H1 (cell line): ENCODE results near the gene SSNA1. TPM values are rescaled to one million over a fixed set of nuclear protein-coding genes. Genes with fewer than 3 reads are reported as not detected.
A peak's percentile ranks its signal among the peaks of the same experiment; 100 is the strongest.

Experiments
- CTCF ChIA-PET: fragments of 300-600 bp; sonication (Branson Sonifier 250); formaldehyde crosslinking; loops from one replicate; lab custom pipeline; 2021; ENCODE audit not compliant: partially characterized antibody; lab: Charles Lee
- POLR2A ChIA-PET: fragments of 300-600 bp; sonication (Branson Sonifier 250); formaldehyde crosslinking; loops from one replicate; lab custom pipeline; 2021; ENCODE audit warnings: inconsistent platforms; ENCODE audit not compliant: partially characterized antibody; lab: Charles Lee
- DNase-seq, 2 experiments: peaks; one replicate each; pipeline versions ENCODE4 v3.0.0 to v3.0.0-alpha.2; 2010 to 2022; ENCODE audit warnings: low spot score in 2 of 2, low read depth in 1 of 2, mixed read lengths in 1 of 2
- FAIRE-seq: peaks from 2 replicates; lab custom pipeline; 2011; peaks lifted over from hg19 to GRCh38; lab: Jason Lieb, UNC
- H2AFZ ChIP-seq: 2 replicates; pipeline ENCODE4 v1.8.1; 2012; ENCODE audit warnings: low read length, inconsistent platforms
- H2AK5ac ChIP-seq: 2 replicates; pipeline ENCODE4 v1.6.1; 2013; ENCODE audit warnings: low read depth, low read length
- H2BK120ac ChIP-seq: replicated peaks from 2 replicates; pipeline ENCODE3; 2013; ENCODE audit warnings: low read depth, low read length, inconsistent platforms
- H2BK12ac ChIP-seq: 2 replicates; pipeline ENCODE4 v1.6.1; 2013; ENCODE audit warnings: low read depth, low read length
- H2BK15ac ChIP-seq: 2 replicates; pipeline ENCODE4 v1.6.1; 2013; ENCODE audit warnings: low read length
- H2BK20ac ChIP-seq: 2 replicates; pipeline ENCODE4 v1.6.1; 2013; ENCODE audit warnings: low read length
- H2BK5ac ChIP-seq: 2 replicates; pipeline ENCODE4 v1.6.1; 2013; ENCODE audit warnings: low read depth, low read length
- H3K14ac ChIP-seq: 2 replicates; pipeline ENCODE4 v1.6.1; 2013; ENCODE audit warnings: inconsistent platforms; ENCODE audit not compliant: insufficient read length
- H3K18ac ChIP-seq: 2 replicates; pipeline ENCODE4 v1.6.1; 2013; ENCODE audit warnings: low read length; ENCODE audit errors: extremely low read depth
- H3K23ac ChIP-seq: 2 replicates; pipeline ENCODE4 v1.6.1; 2013; ENCODE audit warnings: inconsistent platforms; ENCODE audit not compliant: insufficient read length
- H3K23me2 ChIP-seq: 2 replicates; pipeline ENCODE4 v1.6.1; 2013; ENCODE audit warnings: low read depth, low read length
- H3K27ac ChIP-seq: 2 replicates; pipeline ENCODE4 v1.6.1; 2011; ENCODE audit warnings: low read depth, low read length, inconsistent platforms
- H3K27me3 ChIP-seq, 4 experiments: replicated peaks in 1 of 4; 1 replicate in 1 of 4; 2 replicates in 3 of 4; pipeline versions ENCODE4 v1.6.1 to v1.8.1; 2011 to 2013; ENCODE audit warnings: low read length in 3 of 4, mild to moderate bottlenecking in 3 of 4, inconsistent platforms in 2 of 4, mixed read lengths in 2 of 4, moderate library complexity in 1 of 4; ENCODE audit not compliant: control insufficient read depth in 3 of 4, insufficient read depth in 3 of 4; ENCODE audit errors: extremely low read depth in 1 of 4
- H3K36me3 ChIP-seq, 4 experiments: 2 replicates each; pipeline versions ENCODE4 v1.6.1 to v1.8.1; 2011 to 2013; ENCODE audit warnings: mild to moderate bottlenecking in 4 of 4, low read length in 3 of 4, moderate library complexity in 2 of 4, control low read depth in 1 of 4, inconsistent platforms in 1 of 4; ENCODE audit not compliant: insufficient read depth in 4 of 4, control insufficient read depth in 2 of 4
- H3K4ac ChIP-seq: replicated peaks from 2 replicates; pipeline ENCODE3; 2013; ENCODE audit warnings: low read length, low read depth, mixed read lengths, inconsistent platforms; ENCODE audit not compliant: insufficient read length
- H3K4me1 ChIP-seq, 4 experiments: replicated peaks in 1 of 4; 1 replicate in 1 of 4; 2 replicates in 3 of 4; pipeline versions ENCODE4 v1.6.1 to v1.8.1; 2011 to 2013; ENCODE audit warnings: low read length in 3 of 4, inconsistent platforms in 2 of 4, mixed read lengths in 1 of 4; ENCODE audit not compliant: insufficient read depth in 4 of 4, control insufficient read depth in 3 of 4
- H3K4me2 ChIP-seq, 2 experiments: 2 replicates each; pipeline versions ENCODE4 v1.6.1 to v1.8.1; 2011 to 2013; ENCODE audit warnings: low read depth in 2 of 2, low read length in 2 of 2, control low read depth in 1 of 2, inconsistent platforms in 1 of 2, mild to moderate bottlenecking in 1 of 2; ENCODE audit not compliant: insufficient read depth in 1 of 2
- H3K4me3 ChIP-seq, 4 experiments: fragments of 200-600, 300-600 bp in 1 of 4; sonication (generic), shearing (Covaris generic), sonication (Bioruptor Twin) in 1 of 4; 2 replicates each; pipeline versions ENCODE4 v1.5.1 to v1.8.1; 2011 to 2016; ENCODE audit warnings: low read length in 4 of 4, low read depth in 3 of 4, control low read depth in 2 of 4, inconsistent platforms in 2 of 4, mild to moderate bottlenecking in 2 of 4, mixed read lengths in 1 of 4, moderate library complexity in 1 of 4; ENCODE audit not compliant: insufficient read depth in 2 of 4; ENCODE audit errors: extremely low read depth in 1 of 4
- H3K56ac ChIP-seq: replicated peaks from 2 replicates; pipeline ENCODE3; 2013; ENCODE audit warnings: low read depth, mild to moderate bottlenecking, mixed read lengths, low read length, inconsistent platforms; ENCODE audit not compliant: insufficient read length
- H3K79me1 ChIP-seq: 2 replicates; pipeline ENCODE4 v1.6.1; 2013; ENCODE audit warnings: low read depth, low read length, control low read depth
- H3K79me2 ChIP-seq, 2 experiments: 2 replicates each; pipeline versions ENCODE4 v1.6.1 to v1.8.1; 2012 to 2013; ENCODE audit warnings: low read length in 2 of 2, mild to moderate bottlenecking in 2 of 2, inconsistent platforms in 1 of 2; ENCODE audit not compliant: insufficient read depth in 2 of 2, control insufficient read depth in 1 of 2
- H3K9ac ChIP-seq, 4 experiments: replicated peaks in 1 of 4; 1 replicate in 1 of 4; 2 replicates in 3 of 4; pipeline versions ENCODE4 v1.6.1 to v1.8.1; 2011 to 2013; ENCODE audit warnings: low read depth in 3 of 4, low read length in 3 of 4, control low read depth in 2 of 4, mild to moderate bottlenecking in 2 of 4, moderate library complexity in 2 of 4, inconsistent platforms in 1 of 4; ENCODE audit errors: extremely low read depth in 1 of 4
- H3K9me3 ChIP-seq, 2 experiments: 2 replicates each; pipeline versions ENCODE4 v1.6.1 to v1.8.1; 2012 to 2013; ENCODE audit warnings: mild to moderate bottlenecking in 2 of 2, moderate library complexity in 2 of 2, control low read depth in 1 of 2, inconsistent platforms in 1 of 2, low read depth in 1 of 2, low read length in 1 of 2, mixed read lengths in 1 of 2; ENCODE audit not compliant: insufficient read depth in 2 of 2
- H4K20me1 ChIP-seq, 2 experiments: replicated peaks in 1 of 2; 2 replicates each; pipeline versions ENCODE3 to v1.8.1; 2011 to 2013; ENCODE audit warnings: inconsistent platforms in 2 of 2, low read length in 2 of 2, mild to moderate bottlenecking in 1 of 2; ENCODE audit not compliant: insufficient read depth in 2 of 2, control insufficient read depth in 1 of 2
- H4K5ac ChIP-seq: 2 replicates; pipeline ENCODE4 v1.6.1; 2013; ENCODE audit warnings: low read length, low read depth, mixed read lengths, inconsistent platforms; ENCODE audit not compliant: insufficient read length
- H4K8ac ChIP-seq: 2 replicates; pipeline ENCODE4 v1.8.0; 2013; ENCODE audit warnings: mild to moderate bottlenecking, moderate library complexity, low read length, inconsistent platforms; ENCODE audit not compliant: insufficient read depth; ENCODE audit errors: extremely low read depth
- H4K91ac ChIP-seq: replicated peaks from 2 replicates; pipeline ENCODE3; 2013; ENCODE audit warnings: low read length, mixed read lengths, inconsistent platforms; ENCODE audit not compliant: insufficient read length
- FOSL1 ChIP-seq: IDR thresholded peaks from 2 replicates; pipeline ENCODE4 v1.6.1; 2011; ENCODE audit warnings: mild to moderate bottlenecking, low read depth, low read length, moderate library complexity; ENCODE audit not compliant: insufficient read depth
- HDAC6 ChIP-seq: IDR thresholded peaks from one replicate; pipeline ENCODE4 v1.7.1; 2012; ENCODE audit warnings: low read depth, mild to moderate bottlenecking, inconsistent platforms, low read length, moderate library complexity
- KDM1A ChIP-seq: fragments of 200-600, 300-600 bp; sonication (generic); IDR thresholded peaks from 2 replicates; pipeline ENCODE4 v1.7.1; 2016; ENCODE audit warnings: mild to moderate bottlenecking, low read length, borderline replicate concordance
- NRF1 ChIP-seq: IDR thresholded peaks from 2 replicates; pipeline ENCODE4 v1.6.1; 2011; ENCODE audit warnings: mild to moderate bottlenecking, low read depth, low read length, improper control_type of control experiment
- SP1 ChIP-seq: IDR thresholded peaks from 2 replicates; pipeline ENCODE4 v1.6.1; 2011; ENCODE audit warnings: low read depth, low read length
- SUZ12 ChIP-seq: fragments of 200-600 bp; sonication (generic); IDR thresholded peaks from 2 replicates; pipeline ENCODE4 v1.6.1; 2012; ENCODE audit warnings: mild to moderate bottlenecking, inconsistent platforms, low read length, moderate library complexity, mixed read lengths
- TAF7 ChIP-seq: optimal IDR thresholded peaks from 2 replicates; pipeline ENCODE3; 2011; ENCODE audit warnings: low read depth, mild to moderate bottlenecking, inconsistent platforms, low read length, moderate library complexity, borderline replicate concordance
- TEAD4 ChIP-seq: IDR thresholded peaks from 2 replicates; pipeline ENCODE4 v1.6.1; 2012; ENCODE audit warnings: low read depth, low read length, inconsistent platforms, mixed read lengths
- ZNF274 ChIP-seq: IDR thresholded peaks from 2 replicates; pipeline ENCODE4 v1.7.0; 2012; ENCODE audit warnings: low read length, borderline replicate concordance; ENCODE audit errors: extremely low read depth
- WGBS, 2 experiments: shearing (Covaris generic) in 1 of 2; methylation state at CpG; one replicate each; pipeline versions ENCODE4 v1.1.6 to v1.1.7; 2013 to 2015; ENCODE audit warnings: low lambda C conversion rate in 2 of 2, mixed read lengths in 2 of 2, inconsistent platforms in 1 of 2, low coverage in 1 of 2, missing lambda C conversion rate in 1 of 2; ENCODE audit not compliant: insufficient replicate concordance in 2 of 2, insufficient coverage in 1 of 2, insufficient read length in 1 of 2; ENCODE audit errors: extremely low coverage in 1 of 2, missing lambda C conversion rate in 1 of 2; 5-methylcytosine and 5-hydroxymethylcytosine counted together
- polyA plus RNA-seq, 7 experiments: library from polyadenylated mRNA; depleted of rRNA in 3 of 7; stranded (reverse) in 5 of 7; unstranded in 2 of 7; fragments of >200 nt in 5 of 7; fragments of 200-250 nt in 2 of 7; gene quantifications; 1 replicate in 5 of 7; 2 replicates in 1 of 7; 4 replicates in 1 of 7; pipeline versions ENCODE4 v1.2.1 to v1.2.3, GENCODE V29; 2011 to 2013; ENCODE audit warnings: missing spikeins in 2 of 7, mixed read lengths in 2 of 7
- total RNA-seq: library from RNA; stranded (reverse); fragmentation: NEBNext Ultra II Directional; extraction: Animal tissue kit (Norgen Biotek cat#: 25700); gene quantifications from 2 replicates; pipeline ENCODE4 v1.2.1, GENCODE V29; 2021
- TF ChIP-seq, protein P1 (sequence below): IDR thresholded peaks from 2 replicates; pipeline ENCODE4 v1.6.1; 2012; ENCODE audit warnings: inconsistent platforms

SSNA1 gene
- total and polyA plus RNA-seq, 2 of the 8 experiments (the other 6 are each of a cell fraction or from before 2014, with no cell fraction given), result 87.3 to 157 TPM

DNA sequence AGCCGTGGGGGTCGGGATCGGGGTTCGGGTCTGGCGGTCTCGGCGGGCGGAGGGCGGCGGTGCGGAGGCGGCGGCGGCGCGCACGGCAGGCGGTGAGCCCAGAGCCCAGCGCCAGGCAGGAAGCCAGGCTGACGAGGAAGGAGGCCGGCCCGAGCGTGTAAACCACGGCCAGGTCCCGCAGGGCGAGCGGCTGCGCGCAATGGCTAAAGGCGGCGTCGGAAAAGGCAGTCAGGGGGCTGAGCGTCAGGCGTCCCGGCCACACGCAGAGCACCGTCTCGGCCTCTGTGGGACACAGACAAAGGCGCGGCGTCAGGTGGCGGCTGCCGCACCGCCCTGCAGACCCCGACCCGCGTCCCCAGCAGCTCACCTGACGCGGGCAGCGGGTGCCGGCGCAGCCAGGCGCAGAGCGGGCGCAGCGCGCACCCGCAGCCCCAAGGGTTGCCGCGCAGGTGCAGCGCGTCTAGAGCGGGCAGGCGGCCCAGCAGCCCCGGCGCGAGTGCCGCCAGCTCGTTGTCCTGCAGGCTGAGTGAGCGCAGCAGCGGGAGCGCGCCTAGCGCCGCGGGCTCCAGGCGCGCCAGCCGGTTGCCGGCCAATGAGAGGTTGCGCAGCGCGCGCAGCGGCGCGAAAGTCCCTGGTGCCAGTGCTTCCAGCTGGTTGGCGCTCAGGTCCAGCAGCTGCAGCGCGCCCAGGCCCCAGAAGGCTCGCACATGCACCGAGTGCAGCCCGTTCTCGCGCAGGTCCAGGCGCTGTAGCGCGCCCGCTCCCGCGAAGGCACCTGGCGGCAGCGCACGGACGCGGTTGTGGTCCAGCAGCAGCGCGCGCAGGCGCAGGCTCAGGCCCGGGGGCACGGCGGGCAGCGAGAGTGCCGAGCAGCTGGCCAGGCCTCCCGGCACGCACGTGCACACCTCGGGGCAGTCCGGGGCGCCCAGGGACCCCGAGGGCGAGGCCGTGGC, 19.3 kb upstream of the SSNA1 start:
- Histone ChIP-seq H3K14ac (no peak overlapping the region), H3K79me1 (no peaks in the 10 kb centered on the region), H3K9me3 (no peaks in the 10 kb centered on the region), H3K9ac (peak overlapping the region in 1 of 4 experiments; percentile 50; a peak in 1 of 7 replicates), H2AFZ (peak overlapping the region; percentile 73; the same call in 1 of the 2 replicates), H3K56ac (no peak overlapping the region), H3K4me2 (peak overlapping the region; percentile 68 to 96), H2BK20ac (no peak overlapping the region), H3K27me3 (peaks cover 38 to 84% (median 68%) of the 10 kb centered on the region in 4 experiments), H4K20me1 (peaks cover 0 to 9% of the 10 kb centered on the region in 2 experiments), H4K91ac (peak overlapping the region; percentile 74), H3K36me3 (no peaks in the 10 kb centered on the region; a peak in 1 of 8 replicates), H3K18ac (peak overlapping the region; percentile 78), H3K23ac (no peak overlapping the region), H3K79me2 (no peaks in the 10 kb centered on the region), H2BK12ac (peak overlapping the region; percentile 39; the same call in 1 of the 2 replicates), H2BK15ac (0 out of 2 replicates have a peak overlapping the region, but pooled peaks have one; percentile 81), H3K27ac (no peak overlapping the region), H4K5ac (no peak overlapping the region), H3K23me2 (peaks cover 15% of the 10 kb centered on the region; the same call in 1 of the 2 replicates), H3K4me1 (peaks cover 0 to 16% (median 11%) of the 10 kb centered on the region in 4 experiments; a peak in 6 of 7 replicates), H3K4ac (no peak overlapping the region), H2BK120ac (no peak overlapping the region), H3K4me3 (peak overlapping the region; percentile 35 to 65 (median 49)), H2AK5ac (no peak overlapping the region), H2BK5ac (no peak overlapping the region), H4K8ac (peak overlapping the region; percentile 51; the same call in 1 of the 2 replicates)
- 2% methylated on average over 92 of the region's 124 CpGs; no CpG with 5 or more reads in 1 of the 2 experiments for WGBS, 2 experiments
- DNase-seq (peak in 1 of 2 experiments; percentile 89), FAIRE-seq (no peak)
- ChIA-PET CTCF (interaction anchor here (0.8 to 4.3 kb wide), 11 partner anchors 14 to 140 kb away, joined by 3 to 29 read pairs (median 3); partner anchors contain the start of genes ANAPC2, RNF224 and SSNA1), POLR2A (interaction anchor here (0.7 to 3.0 kb wide), 8 partner anchors 12 to 71 kb away, joined by 3 to 14 read pairs (median 5); partner anchors contain the start of gene TUBB4B)
- TF ChIP-seq SUZ12 (peak; percentile 77), SP1 (no peak), KDM1A (peak; percentile 9; the same call in 1 of the 2 replicates), TAF7 (no peak), ZNF274 (no peak), FOSL1 (no peak), TEAD4 (0 out of 2 replicates have a peak, but pooled peaks have one; percentile 5), NRF1 (peak; percentile 64), HDAC6 (no peak)
- TF ChIP-seq, protein P1, sequence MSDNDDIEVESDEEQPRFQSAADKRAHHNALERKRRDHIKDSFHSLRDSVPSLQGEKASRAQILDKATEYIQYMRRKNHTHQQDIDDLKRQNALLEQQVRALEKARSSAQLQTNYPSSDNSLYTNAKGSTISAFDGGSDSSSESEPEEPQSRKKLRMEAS, result peak; percentile 87
